Activated T-helper 1 cell treated with anti-CD3 and anti-CD28 coated beads, Interleukin-12 subunit alpha, Interleukin-12 subunit beta, Interleukin-2, Interleukin-4 antibody, amounts not matched to agents 30 ng/mL and 10 ng/mL and 1 ng/mL, durations not matched to agents 14 hours and 24 hours and 36 hours (primary cell): Measurements from ENCODE around the gene DNAJB9. TPM values are rescaled to one million over a fixed set of nuclear protein-coding genes. Genes with fewer than 3 reads are reported as not detected.

Source experiments
- DNase-seq: peaks from one replicate; pipeline ENCODE4 v3.0.0; 2021; ENCODE audit warnings: low spot score
- H3K27ac Mint-ChIP-seq: one replicate; pipeline ENCODE4 v1.8.0; 2021; ENCODE audit warnings: mild to moderate bottlenecking, mixed read lengths
- H3K27me3 Mint-ChIP-seq: one replicate; pipeline ENCODE4 v1.8.0; 2022; ENCODE audit warnings: mild to moderate bottlenecking, moderate library complexity, mixed read lengths; ENCODE audit not compliant: insufficient read depth
- H3K36me3 Mint-ChIP-seq: one replicate; pipeline ENCODE4 v1.8.0; 2021; ENCODE audit warnings: low read depth, mixed read lengths
- H3K4me1 Mint-ChIP-seq: one replicate; pipeline ENCODE4 v1.8.0; 2021; ENCODE audit warnings: low read depth, mixed read lengths
- H3K4me3 Mint-ChIP-seq: one replicate; pipeline ENCODE4 v1.8.0; 2021; ENCODE audit warnings: mild to moderate bottlenecking, moderate library complexity, mixed read lengths
- H3K9me3 Mint-ChIP-seq: one replicate; pipeline ENCODE4 v1.8.0; 2021; ENCODE audit warnings: mixed read lengths
- intact Hi-C: fragments of 100-400 bp; cut with micrococcal nuclease; formaldehyde crosslinking; loops from one replicate; pipeline ENCODE4 v1.15.1; 2024
- total RNA-seq: library from RNA; stranded (reverse); gene quantifications from 2 replicates; pipeline ENCODE4 v1.2.3, GENCODE V29; 2022

Gene DNAJB9
- total RNA-seq, 1 donor from 2014 or later, result 20.0 TPM

DNA sequence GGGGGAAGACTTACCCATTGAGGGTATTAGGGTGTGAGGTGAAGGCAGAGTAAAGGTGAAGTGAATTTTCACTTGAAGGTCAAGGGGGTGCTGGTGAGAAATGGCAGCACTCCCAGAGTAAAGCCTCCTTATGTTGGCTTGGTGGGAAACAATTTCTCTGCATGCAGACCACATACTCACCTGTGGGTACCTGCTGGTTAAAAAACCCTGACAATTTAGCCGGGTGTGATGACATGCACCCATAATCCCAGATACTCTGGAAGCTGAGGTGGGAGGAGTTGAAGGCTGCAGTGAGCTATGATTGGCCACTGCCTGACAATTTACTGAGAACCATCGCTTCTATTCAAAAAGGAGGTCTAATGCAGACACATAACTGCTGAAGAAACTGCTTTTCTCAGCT, 5.5 kb downstream of the DNAJB9 start:
- Mint-ChIP-seq H3K9me3 (peaks cover 3% of the 10 kb centered on the region), H3K27ac (no peak overlapping the region), H3K27me3 (no peaks in the 10 kb centered on the region), H3K36me3 (peaks cover 51% of the 10 kb centered on the region), H3K4me3 (no peak overlapping the region), H3K4me1 (peaks cover 33% of the 10 kb centered on the region)
- intact Hi-C loops, result loop anchor here (10.0 kb wide), 1 partner anchor 760 kb away; no protein-coding TSS in a partner anchor
- no peak for DNase-seq

DNA sequence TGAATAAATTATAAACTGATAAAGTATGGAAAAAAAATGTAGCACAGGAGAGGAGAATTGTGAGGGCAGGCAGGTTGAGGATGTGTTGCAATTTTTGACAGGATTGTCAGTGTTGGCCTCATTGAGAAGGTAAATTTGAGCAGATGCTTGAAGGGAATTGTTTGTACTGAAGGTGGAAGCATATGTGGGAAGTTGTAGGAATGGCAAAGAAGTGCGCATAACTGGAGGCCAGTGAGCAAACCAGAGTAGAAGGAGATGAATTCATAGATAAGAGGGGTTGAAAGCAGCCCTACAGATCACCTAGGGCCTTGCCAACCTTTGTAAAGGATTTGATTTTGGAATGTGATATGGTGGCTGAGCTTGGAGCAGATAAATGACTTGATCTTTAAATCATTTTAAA, 6.4 kb downstream of the DNAJB9 start:
- no peak overlapping the region for H3K4me3 Mint-ChIP-seq
- peaks cover 3% of the 10 kb centered on the region for H3K9me3 Mint-ChIP-seq
- H3K27me3 Mint-ChIP-seq, result no peaks in the 10 kb centered on the region
- H3K4me1 Mint-ChIP-seq, result peaks cover 29% of the 10 kb centered on the region
- DNase-seq, result no peak
- intact Hi-C loops, result loop anchor here (10.0 kb wide), 1 partner anchor 761 kb away; no protein-coding TSS in a partner anchor
- H3K36me3 Mint-ChIP-seq, result peaks cover 52% of the 10 kb centered on the region
- H3K27ac Mint-ChIP-seq, result peak overlapping the region; percentile 12

DNA sequence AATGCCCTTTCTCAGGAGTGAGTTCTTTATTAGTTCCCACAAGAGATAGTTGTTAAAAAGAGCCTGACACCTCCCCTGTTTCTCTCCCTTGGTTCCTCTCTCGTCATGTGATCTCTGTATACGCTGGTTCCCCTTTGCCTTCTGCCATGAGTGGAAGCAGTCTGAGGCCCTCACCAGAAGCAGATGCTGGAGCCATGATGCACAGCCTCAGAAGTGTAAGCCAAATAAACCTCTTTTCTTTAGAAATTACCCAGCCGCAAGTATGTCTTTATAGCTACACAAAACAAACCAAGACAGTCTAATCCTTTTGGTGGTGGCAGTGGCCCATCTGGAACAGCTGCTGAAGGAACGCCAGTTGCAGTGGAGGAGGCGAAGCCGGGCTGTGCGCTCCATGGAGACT, 9.3 kb downstream of the DNAJB9 start:
- Mint-ChIP-seq H3K27ac (no peak overlapping the region), H3K27me3 (no peaks in the 10 kb centered on the region), H3K9me3 (peaks cover 3% of the 10 kb centered on the region), H3K4me3 (no peak overlapping the region), H3K4me1 (peaks cover 8% of the 10 kb centered on the region), H3K36me3 (peaks cover 38% of the 10 kb centered on the region)
- no peak for DNase-seq
- intact Hi-C loops, result loop anchor here (10.0 kb wide), 1 partner anchor 764 kb away; no protein-coding TSS in a partner anchor

DNA sequence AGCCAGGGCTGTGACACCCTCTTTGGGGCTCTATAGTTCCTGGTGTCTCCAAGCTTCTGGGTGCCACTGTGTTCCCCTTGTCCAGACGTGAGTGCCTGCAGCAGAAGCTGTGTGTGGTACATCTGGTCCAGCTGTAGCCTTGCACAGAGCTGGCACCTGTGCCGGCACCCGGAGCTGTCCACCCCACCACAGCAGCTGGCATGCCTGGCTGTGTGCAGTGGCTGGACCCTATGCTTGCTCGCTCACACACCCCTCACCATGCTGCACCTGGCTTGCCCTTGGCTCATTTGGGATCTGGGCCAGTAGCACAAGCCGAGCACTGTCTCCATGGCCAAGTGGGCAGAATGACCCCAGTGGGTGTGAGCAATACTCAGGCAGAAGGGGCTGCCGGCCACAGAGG, 10.6 kb downstream of the DNAJB9 start:
- Mint-ChIP-seq H3K4me3 (no peak overlapping the region), H3K36me3 (peaks cover 30% of the 10 kb centered on the region), H3K27me3 (no peaks in the 10 kb centered on the region), H3K9me3 (peaks cover 3% of the 10 kb centered on the region), H3K4me1 (peaks cover 5% of the 10 kb centered on the region), H3K27ac (no peak overlapping the region)
- no peak for DNase-seq
- intact Hi-C loops, result no loop called here

DNA sequence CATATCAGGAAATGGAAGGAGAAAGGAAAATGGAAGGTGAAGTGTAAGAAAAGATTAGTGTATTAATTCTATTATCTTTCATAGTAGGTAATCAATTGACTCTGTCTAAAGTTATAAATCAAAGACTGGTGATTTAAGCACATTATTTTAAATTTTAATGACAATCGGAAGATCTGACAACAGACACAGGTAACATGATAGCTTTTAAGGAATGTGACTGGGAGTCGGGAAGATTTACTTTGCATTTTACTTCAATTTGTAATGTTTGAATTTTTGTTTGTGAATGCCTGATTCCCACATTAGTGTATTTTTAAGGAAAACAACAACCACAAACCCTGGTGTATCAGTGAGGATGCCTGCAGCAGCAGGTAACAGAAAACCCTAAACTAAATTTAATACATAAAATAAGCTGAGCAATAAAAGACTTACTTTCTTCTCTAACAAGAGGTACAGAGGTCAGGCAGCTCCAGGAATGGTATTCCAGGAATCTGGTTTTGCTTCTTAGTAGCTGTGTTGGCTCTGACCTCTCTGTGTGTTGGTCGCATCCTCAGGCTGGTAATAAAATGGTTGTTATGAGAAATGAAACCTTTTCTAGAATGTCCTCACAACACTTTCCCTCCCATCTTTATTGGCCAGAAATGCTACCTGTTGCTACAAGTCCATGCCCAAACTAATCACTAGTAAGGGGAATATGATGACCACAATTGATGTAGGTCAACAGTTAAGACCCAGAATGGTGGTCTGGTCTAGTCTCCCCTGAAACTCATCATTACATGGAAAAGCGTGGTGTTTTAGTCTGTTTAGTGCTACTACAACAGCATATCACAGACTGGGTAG, 12.2 kb downstream of the DNAJB9 start:
- intact Hi-C loops, result no loop called here
- Mint-ChIP-seq H3K36me3 (peaks cover 17% of the 10 kb centered on the region), H3K4me1 (peaks cover 1% of the 10 kb centered on the region), H3K27ac (no peak overlapping the region), H3K27me3 (no peaks in the 10 kb centered on the region), H3K4me3 (no peak overlapping the region), H3K9me3 (peaks cover 3% of the 10 kb centered on the region)
- no peak for DNase-seq

DNA sequence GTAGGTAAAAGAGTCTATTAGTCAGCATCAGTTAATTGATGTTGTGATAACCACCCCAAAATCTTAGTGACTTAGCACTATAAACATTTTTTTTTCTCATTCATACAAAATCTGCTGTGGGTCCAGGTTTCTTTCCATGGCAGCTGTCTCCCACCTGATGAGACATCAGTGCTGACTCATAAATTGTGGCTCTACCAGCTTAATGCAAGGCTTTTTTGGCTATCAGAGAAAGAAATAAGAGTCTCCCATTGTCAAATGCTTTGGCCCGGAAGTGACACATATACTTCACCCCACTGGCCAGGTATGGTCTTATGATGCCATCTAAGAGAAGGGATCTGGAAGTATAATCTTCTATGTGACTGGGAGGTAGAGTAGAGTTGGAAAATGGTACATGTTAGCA, 14.5 kb downstream of the DNAJB9 start:
- intact Hi-C loops, result no loop called here
- peaks cover 5% of the 10 kb centered on the region for H3K27me3 Mint-ChIP-seq
- H3K27ac Mint-ChIP-seq, result no peak overlapping the region
- H3K4me3 Mint-ChIP-seq, result no peak overlapping the region
- no peak for DNase-seq
- no peaks in the 10 kb centered on the region for H3K4me1 Mint-ChIP-seq
- peaks cover 8% of the 10 kb centered on the region for H3K36me3 Mint-ChIP-seq
- no peaks in the 10 kb centered on the region for H3K9me3 Mint-ChIP-seq

DNA sequence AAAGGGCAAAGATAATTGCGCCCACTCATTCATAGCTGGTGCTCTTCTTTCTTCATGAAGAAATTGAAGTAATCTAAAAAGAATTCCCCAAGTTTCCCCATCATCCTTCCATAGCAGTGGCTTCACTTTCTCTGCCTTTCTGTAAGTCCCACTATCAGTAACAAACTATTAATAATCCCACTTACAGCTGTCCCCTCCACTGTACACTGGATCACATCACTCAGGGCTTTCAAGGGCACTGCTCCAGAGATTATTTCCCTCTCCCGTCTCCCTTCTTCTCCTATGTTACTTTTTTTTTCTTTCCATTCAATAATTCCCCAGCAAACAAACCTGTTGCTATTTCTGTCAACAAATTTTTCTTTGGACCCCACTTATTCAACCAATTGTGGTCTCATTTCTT, 16.2 kb downstream of the DNAJB9 start:
- H3K4me3 Mint-ChIP-seq, result no peak overlapping the region
- no peak for DNase-seq
- no peaks in the 10 kb centered on the region for H3K9me3 Mint-ChIP-seq
- no peak overlapping the region for H3K27ac Mint-ChIP-seq
- intact Hi-C loops, result no loop called here
- H3K4me1 Mint-ChIP-seq, result no peaks in the 10 kb centered on the region
- no peaks in the 10 kb centered on the region for H3K36me3 Mint-ChIP-seq
- H3K27me3 Mint-ChIP-seq, result peaks cover 8% of the 10 kb centered on the region

DNA sequence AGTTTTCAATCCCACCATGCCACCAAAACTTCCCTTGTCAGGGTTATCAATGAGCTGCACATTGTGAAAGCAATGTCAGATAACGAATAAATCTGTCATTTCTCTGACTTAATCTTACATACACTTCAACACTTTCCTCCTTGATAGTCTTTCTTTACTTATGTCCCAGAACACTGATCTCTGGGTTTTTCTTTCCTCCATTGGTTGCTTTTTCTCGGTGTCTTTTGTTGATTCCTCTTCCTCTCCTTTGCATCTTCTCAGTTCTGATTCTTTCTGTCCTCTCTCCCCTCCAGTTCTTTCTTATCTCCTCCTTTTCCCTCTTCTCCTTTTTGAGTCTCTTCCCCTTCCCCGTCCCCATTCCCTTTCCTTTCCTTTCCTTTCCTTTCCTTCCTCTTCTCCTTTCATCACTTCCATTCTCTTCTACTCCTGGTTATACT, 16.6 kb downstream of the DNAJB9 start:
- peaks cover 8% of the 10 kb centered on the region for H3K27me3 Mint-ChIP-seq
- intact Hi-C loops, result no loop called here
- no peaks in the 10 kb centered on the region for H3K9me3 Mint-ChIP-seq
- no peak overlapping the region for H3K4me3 Mint-ChIP-seq
- no peak overlapping the region for H3K27ac Mint-ChIP-seq
- H3K36me3 Mint-ChIP-seq, result no peaks in the 10 kb centered on the region
- DNase-seq, result no peak
- no peaks in the 10 kb centered on the region for H3K4me1 Mint-ChIP-seq

DNA sequence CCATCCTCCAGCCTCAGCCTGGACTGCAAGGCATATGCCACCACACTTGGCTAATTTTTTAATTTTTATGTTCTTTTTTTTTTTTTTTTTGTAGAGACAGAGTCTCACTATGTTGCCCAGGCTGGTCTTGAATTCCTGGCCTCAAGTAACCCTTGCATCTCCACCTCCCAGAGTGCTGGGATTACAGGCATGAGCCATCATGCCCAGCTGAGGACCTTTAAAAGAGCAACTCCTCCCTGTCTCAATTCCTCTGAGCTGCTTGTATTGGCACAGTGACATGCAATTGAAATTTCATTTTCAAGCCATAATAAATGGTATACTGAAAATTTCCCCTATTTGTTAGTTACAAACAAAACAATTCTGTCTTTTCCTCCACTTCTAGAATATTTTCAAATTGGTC, 19.5 kb downstream of the DNAJB9 start:
- intact Hi-C loops, result no loop called here
- Mint-ChIP-seq H3K36me3 (no peaks in the 10 kb centered on the region), H3K27me3 (peaks cover 13% of the 10 kb centered on the region), H3K27ac (no peak overlapping the region), H3K9me3 (no peaks in the 10 kb centered on the region), H3K4me3 (no peak overlapping the region), H3K4me1 (no peaks in the 10 kb centered on the region)
- DNase-seq, result no peak

DNA sequence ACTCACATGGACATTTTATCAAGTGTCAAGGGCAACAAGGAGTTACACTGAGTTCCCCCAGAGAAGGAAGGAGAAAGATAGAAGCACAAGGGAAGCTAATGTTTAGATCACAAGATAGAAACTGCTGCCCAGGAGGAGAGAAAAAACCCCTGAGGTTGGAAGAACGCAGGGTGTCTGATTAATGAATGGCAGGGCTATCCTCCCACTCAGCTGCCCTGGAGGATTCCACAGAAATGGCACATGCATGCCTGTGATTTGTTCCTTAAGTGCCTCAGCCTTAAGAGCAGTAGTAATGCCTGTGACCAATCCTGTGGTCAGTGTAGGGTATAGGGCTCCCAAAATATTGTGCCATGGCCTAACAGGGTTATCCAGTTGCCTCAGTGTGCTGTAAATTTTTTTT, 20.2 kb downstream of the DNAJB9 start:
- no peak for DNase-seq
- Mint-ChIP-seq H3K4me1 (no peaks in the 10 kb centered on the region), H3K9me3 (no peaks in the 10 kb centered on the region), H3K27me3 (peaks cover 13% of the 10 kb centered on the region), H3K36me3 (no peaks in the 10 kb centered on the region), H3K4me3 (no peak overlapping the region), H3K27ac (no peak overlapping the region)
- intact Hi-C loops, result no loop called here

DNA sequence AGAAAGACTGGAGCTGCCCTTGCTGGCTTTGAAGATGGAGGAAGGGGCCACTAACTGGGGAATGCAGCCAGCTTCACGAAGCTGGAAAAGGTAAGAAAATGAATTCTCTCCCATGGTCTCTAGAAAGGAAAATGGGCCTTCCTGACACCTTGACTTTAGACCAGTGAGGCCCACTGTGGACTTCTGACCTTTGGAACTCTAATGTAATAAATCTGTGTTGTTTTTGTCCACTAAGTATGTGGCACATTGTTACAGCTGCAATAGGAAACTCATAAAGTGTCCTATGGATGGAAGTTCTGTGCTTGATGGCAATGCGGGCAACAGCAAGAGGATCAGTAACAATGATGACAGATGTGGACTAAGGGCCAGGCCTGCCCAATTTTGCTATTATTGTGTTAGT, 20.9 kb downstream of the DNAJB9 start:
- Mint-ChIP-seq H3K27ac (no peak overlapping the region), H3K36me3 (no peaks in the 10 kb centered on the region), H3K27me3 (peaks cover 13% of the 10 kb centered on the region), H3K4me1 (no peaks in the 10 kb centered on the region), H3K9me3 (no peaks in the 10 kb centered on the region), H3K4me3 (no peak overlapping the region)
- DNase-seq, result no peak
- intact Hi-C loops, result no loop called here

DNA sequence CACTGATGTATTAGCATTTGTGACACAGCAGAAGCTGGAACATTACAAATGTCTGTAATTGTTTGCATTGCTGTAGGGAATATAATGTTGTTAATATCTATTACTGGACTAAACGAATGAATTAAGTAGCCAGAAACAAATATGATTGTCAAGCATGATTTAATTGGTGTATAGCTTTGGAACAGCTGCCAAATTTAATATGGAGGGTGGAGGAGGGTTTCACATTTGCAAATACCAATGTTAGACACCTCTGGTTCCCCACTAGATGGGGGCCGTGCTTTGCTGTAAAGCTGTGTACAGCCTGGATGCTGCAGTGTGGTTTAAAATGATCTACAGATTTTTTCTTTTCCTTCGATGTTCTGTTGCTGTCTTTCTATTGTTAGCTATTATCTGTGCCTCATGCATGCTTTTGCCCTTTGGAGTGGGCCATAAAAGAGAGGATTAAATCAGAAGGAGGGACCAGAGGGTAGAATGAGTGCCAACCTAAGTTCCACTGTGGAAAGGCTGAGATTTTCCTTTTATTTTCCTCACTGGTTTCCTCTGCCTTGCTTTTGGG, 23.1 kb downstream of the DNAJB9 start:
- Mint-ChIP-seq H3K9me3 (no peaks in the 10 kb centered on the region), H3K4me3 (no peak overlapping the region), H3K4me1 (no peaks in the 10 kb centered on the region), H3K27ac (no peak overlapping the region), H3K36me3 (no peaks in the 10 kb centered on the region), H3K27me3 (peaks cover 10% of the 10 kb centered on the region)
- intact Hi-C loops, result no loop called here
- DNase-seq, result no peak

DNA sequence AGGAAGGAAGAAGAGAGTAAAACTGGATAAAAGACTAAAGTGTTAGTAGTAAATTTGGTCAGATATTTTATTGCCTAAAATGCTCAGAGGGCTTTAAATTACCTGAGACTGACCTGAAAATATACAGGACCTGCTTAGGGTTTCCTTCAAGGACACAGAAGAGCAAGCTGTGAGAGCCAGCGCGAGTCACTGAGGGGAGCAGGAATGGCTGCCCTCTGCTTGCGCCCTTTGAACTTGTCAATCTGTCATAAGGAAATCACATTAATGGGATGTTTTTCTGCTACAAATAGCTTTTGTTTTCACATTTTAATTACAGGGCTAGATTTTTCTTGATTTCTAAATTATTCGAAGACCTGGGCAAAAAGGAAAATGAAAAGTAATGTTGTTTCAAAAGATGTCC, 26.9 kb downstream of the DNAJB9 start:
- H3K9me3 Mint-ChIP-seq, result no peaks in the 10 kb centered on the region
- intact Hi-C loops, result no loop called here
- H3K27ac Mint-ChIP-seq, result no peak overlapping the region
- H3K36me3 Mint-ChIP-seq, result no peaks in the 10 kb centered on the region
- no peaks in the 10 kb centered on the region for H3K4me1 Mint-ChIP-seq
- peaks cover 12% of the 10 kb centered on the region for H3K27me3 Mint-ChIP-seq
- DNase-seq, result no peak
- H3K4me3 Mint-ChIP-seq, result no peak overlapping the region
